Lower lobe of right lung (tissue), 2 donors: ENCODE results near the gene TMEM14C. TPM values are rescaled to one million over a fixed set of nuclear protein-coding genes. Genes with fewer than 3 reads are reported as not detected.
"Not testable (repeated sequence)": the region's sequence is repeated elsewhere in the genome, so short reads cannot be mapped to it uniquely, and the experiment has no call there.

Experiments
- ATAC-seq, 2 donors: fragments of 200-7000 bp; cut with Tn5 transposase; one replicate each; pipeline ENCODE4 v1.9.1; 2020 to 2022; ENCODE audit warnings: mild to moderate bottlenecking in 2 of 2, moderate library complexity in 2 of 2
- DNase-seq: peaks from one replicate; pipeline ENCODE4 v3.0.0-alpha.2; 2020
- H3K27ac ChIP-seq: fragments of 200-600 bp; one replicate; pipeline ENCODE4 v1.8.0; 2022
- H3K27me3 ChIP-seq: fragments of 200-600 bp; one replicate; pipeline ENCODE4 v1.8.0; 2022; ENCODE audit warnings: low read depth
- H3K36me3 ChIP-seq: fragments of 200-600 bp; one replicate; pipeline ENCODE4 v1.8.0; 2022; ENCODE audit warnings: mild to moderate bottlenecking
- H3K4me1 ChIP-seq: fragments of 200-600 bp; one replicate; pipeline ENCODE4 v1.8.0; 2022
- H3K4me3 ChIP-seq: fragments of 200-600 bp; one replicate; pipeline ENCODE4 v1.8.0; 2022; ENCODE audit warnings: mild to moderate bottlenecking
- H3K9me3 ChIP-seq: fragments of 200-600 bp; one replicate; pipeline ENCODE4 v1.8.0; 2022
- intact Hi-C: fragments of 100-400 bp; cut with DNase I; formaldehyde crosslinking; loops from one replicate; pipeline ENCODE4 v1.11.0; 2022
- total RNA-seq: library from RNA; stranded (reverse); fragmentation: NEBNext Ultra II Directional; extraction: Animal tissue kit (Norgen Biotek cat#: 25700); gene quantifications from one replicate; pipeline ENCODE4 v1.2.1, GENCODE V29; 2021
- TF ChIP-seq, protein P1 (sequence below): fragments of 200-600 bp; IDR thresholded peaks from one replicate; pipeline ENCODE4 v1.8.0; 2022; ENCODE audit warnings: antibody characterized with exemption, mild to moderate bottlenecking
- donor health status: DM: no; HTN: yes; CAD: no; lungs with severe emphysema.

TMEM14C gene
- total RNA-seq, 1 donor from 2014 or later = 81.9 TPM

DNA sequence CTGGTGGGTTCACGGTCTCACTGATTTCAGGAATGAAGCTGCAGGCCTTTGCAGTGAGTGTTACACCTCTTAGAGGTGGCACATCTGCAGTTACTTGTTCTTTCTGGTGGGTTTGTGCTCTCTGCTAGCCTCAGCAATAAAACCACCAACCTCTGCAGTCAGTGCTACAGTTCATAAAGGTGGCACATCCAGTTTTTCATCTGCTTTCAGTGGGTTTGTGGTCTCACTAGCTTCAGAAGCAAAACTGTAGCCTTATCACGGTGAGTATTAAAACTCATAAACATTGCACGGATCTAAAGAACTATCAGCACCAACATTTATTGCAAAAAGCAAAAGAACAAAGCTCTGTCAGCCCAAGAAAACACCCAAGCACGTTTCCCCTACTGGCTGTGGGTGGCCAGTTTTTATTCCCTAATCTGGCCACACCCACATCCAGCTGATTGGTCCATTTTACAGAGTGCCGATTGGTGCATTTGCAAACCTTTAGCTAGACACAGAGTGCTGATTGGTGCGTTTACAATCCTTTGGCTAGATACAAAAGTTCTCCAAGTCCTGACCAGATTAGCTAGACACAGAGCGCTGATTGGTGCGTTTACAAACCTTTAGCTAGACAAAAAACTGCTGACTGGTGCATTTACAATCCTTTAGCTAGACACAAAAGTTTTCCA is 3.4 kb upstream of the TMEM14C start:
- intact Hi-C loops = no loop called here
- H3K9me3 ChIP-seq = no peaks in the 10 kb centered on the region
- H3K27ac ChIP-seq = peak overlapping the region; percentile 90
- no peaks in the 10 kb centered on the region for H3K36me3 ChIP-seq
- peak overlapping the region; percentile 75 for H3K4me3 ChIP-seq
- ATAC-seq = no peak
- H3K4me1 ChIP-seq = peaks cover 17% of the 10 kb centered on the region
- no peak for DNase-seq
- TF ChIP-seq, protein P1, sequence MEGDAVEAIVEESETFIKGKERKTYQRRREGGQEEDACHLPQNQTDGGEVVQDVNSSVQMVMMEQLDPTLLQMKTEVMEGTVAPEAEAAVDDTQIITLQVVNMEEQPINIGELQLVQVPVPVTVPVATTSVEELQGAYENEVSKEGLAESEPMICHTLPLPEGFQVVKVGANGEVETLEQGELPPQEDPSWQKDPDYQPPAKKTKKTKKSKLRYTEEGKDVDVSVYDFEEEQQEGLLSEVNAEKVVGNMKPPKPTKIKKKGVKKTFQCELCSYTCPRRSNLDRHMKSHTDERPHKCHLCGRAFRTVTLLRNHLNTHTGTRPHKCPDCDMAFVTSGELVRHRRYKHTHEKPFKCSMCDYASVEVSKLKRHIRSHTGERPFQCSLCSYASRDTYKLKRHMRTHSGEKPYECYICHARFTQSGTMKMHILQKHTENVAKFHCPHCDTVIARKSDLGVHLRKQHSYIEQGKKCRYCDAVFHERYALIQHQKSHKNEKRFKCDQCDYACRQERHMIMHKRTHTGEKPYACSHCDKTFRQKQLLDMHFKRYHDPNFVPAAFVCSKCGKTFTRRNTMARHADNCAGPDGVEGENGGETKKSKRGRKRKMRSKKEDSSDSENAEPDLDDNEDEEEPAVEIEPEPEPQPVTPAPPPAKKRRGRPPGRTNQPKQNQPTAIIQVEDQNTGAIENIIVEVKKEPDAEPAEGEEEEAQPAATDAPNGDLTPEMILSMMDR = no peak
- no peaks in the 10 kb centered on the region for H3K27me3 ChIP-seq

DNA sequence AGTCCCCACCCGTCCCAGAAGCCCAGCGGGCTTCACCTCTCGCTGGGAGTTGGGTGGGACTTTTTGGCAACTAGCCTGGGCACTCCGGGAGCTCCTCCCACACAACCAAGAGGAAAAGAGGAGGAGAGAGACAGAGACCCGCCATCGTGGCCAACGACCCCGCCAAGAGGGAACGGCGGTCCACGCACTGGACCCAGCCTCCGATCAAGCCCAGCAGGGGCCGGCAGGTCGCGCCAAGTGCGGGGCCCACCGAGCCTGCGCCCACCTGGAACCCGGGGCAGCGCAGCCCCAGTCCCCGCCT is 3.0 kb upstream of the TMEM14C start:
- no peak for DNase-seq

DNA sequence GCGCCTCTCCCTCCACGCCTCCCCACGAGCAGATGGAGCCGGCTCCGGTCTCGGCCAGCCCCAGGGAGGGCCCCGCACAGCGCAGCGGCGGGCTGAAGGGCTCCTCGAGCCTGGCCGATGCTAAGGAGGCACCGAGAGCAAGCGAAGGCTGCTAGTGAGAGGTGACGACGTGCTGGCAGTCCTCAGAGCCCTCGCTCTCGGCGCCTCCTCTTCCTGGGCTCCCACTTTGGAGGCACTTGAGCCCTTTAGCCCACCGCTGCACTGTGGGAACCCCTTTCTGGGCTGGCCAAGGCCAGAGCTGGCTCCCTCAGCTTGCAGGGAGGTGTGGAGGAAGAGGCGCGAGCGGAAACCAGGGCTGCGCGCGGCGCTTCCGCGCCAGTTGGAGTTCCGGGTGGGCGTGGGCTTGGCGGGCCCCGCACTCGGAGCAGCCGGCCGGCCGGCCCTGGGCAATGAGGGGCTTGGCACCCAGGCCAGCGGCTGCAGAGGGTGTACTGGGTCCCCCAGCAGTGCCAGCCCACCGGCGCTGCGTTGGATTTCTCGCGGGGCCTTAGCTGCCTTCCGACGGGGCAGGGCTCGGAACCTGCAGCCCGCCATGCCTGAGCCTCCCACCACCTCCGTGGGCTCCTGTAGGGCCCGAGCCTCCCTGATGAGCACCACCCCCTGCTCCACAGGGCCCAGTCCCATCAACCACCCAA is 2.5 kb upstream of the TMEM14C start:
- ATAC-seq (peak; percentile 25 to 48), DNase-seq (peak; percentile 74)
- Histone ChIP-seq H3K27ac (peak overlapping the region; percentile 90), H3K9me3 (no peaks in the 10 kb centered on the region), H3K4me1 (peaks cover 25% of the 10 kb centered on the region), H3K36me3 (peaks cover 2% of the 10 kb centered on the region), H3K27me3 (no peaks in the 10 kb centered on the region), H3K4me3 (peak overlapping the region; percentile 75)
- intact Hi-C loops = no loop called here
- TF ChIP-seq, protein P1 = no peak

More for the DNA sequence above, 3.0 kb upstream of the TMEM14C start:
- TF ChIP-seq, protein P1 = no peak
- Histone ChIP-seq H3K27ac (peak overlapping the region; percentile 90), H3K9me3 (no peaks in the 10 kb centered on the region), H3K36me3 (no peaks in the 10 kb centered on the region), H3K4me1 (peaks cover 22% of the 10 kb centered on the region), H3K4me3 (peak overlapping the region; percentile 75), H3K27me3 (no peaks in the 10 kb centered on the region)
- no peak for ATAC-seq
- intact Hi-C loops = no loop called here

DNA sequence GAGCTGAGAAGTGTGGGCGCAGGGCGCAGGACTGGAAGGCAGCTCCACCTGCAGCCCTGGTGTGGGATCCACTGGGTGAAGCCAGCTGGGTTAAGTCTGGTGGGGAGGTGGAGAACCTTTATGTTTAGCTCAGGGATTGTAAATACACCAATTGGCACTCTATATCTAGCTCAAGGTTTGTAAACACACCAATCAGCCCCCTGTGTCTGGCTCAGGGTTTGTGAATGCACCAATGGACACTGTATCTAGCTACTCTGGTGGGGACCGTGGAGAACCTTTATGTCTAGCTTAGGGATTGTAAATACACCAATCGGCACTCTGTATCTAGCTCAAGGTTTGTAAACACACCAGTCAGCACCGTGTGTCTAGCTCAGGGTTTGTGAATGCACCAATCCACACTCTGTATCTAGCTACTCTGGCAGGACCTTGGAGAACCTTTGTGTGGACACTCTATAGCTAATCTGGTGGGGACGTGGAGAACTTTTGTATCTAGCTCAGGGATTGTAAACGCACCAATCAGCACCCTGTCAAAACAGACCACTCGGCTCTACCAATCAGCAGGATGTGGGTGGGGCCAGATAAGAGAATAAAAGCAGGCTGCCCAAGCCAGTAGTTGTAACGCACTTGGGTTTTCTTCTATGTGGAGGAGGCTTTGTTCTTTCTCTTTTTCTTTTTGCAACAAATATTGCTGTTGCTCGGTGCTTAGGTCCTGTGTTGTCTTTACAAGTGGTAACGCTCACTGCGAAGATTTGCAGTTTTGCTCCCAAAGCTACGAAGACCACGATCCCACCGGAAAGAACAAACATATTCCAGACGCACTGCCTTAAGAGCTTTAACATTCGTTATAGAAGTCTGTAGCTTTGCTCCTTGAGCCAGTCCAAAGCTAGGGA is 1.7 kb upstream of the TMEM14C start:
- H3K27me3 ChIP-seq, DNase-seq, H3K9me3 ChIP-seq, H3K36me3 ChIP-seq, ATAC-seq, intact Hi-C loops: not testable (repeated sequence)
- Histone ChIP-seq H3K27ac (peak overlapping the region; percentile 90), H3K4me3 (peak overlapping the region; percentile 75), H3K4me1 (peaks cover 25% of the 10 kb centered on the region)

DNA sequence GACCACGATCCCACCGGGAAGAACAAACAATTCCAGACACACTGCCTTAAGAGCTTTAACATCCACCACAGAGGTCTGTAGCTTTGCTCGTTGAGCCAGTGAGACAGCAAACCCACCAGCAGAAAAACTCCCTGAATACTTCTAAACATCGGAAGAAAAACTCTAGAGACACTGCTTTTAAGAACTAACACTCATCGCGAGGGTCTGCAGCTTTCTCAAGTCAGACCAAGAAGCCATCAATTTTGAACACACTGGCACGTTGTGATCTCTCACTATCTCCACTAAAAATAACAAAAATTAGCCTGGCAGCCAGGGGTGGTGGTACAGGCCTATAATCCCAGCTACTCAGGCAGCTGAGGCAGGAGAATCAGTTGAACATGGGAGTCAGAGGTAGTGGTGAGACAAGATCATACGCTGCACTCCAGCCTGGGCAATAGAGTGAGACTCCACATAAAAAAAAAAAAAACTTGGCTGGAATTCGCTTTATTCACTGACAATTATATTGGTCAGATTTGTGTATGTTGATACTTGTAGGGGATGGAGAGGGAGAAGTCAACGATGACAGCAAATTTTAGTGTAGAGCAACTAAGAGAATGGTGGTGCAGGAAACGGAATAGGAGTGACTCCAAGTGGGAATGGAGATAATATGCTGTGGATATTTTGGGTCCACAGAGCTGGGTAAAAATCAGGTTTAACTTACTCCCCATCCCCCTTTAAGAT is 860 bp upstream of the TMEM14C start:
- TF ChIP-seq, protein P1 = no peak
- Histone ChIP-seq H3K4me3 (peak overlapping the region; percentile 83), H3K27me3 (no peaks in the 10 kb centered on the region), H3K27ac (peak overlapping the region; percentile 89), H3K4me1 (peaks cover 25% of the 10 kb centered on the region), H3K36me3 (peaks cover 13% of the 10 kb centered on the region), H3K9me3 (no peaks in the 10 kb centered on the region)
- DNase-seq = no peak
- intact Hi-C loops = no loop called here
- no peak for ATAC-seq
